ENCODE data around the gene PNPLA3. TPM values are rescaled to one million over a fixed set of nuclear protein-coding genes. Genes with fewer than 3 reads are reported as not detected.
A peak's percentile ranks its signal among the peaks of the same experiment; 100 is the strongest.

PNPLA3 gene
- total RNA-seq, 1 experiment from 2014 or later: 4.9 TPM

DNA sequence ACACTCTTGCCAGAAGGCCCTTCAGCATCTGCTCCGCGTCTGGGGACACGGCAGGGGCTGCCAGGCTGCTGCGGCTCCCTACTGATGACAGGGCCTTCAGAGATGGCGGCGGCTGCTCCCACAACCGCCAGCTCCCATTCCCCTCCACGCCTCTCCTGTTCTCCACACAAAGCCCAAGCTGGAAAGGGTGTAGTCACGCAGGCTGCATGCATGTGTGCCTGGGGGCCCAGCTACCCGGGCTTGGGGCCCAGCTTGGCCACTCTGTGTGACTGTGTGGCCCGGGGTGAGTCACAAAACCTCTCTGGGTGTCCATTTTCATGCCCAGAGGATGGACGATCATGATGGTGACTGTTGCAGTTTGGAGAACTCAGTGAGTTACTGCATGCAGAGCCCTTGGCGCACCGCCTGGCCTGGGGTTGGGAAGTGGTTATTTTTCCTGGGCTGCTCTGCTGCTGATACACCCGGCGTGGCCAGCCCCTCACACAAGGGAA lies 68.8 kb downstream of the PNPLA3 start:
- POLR2A ChIA-PET: no interaction called here

DNA sequence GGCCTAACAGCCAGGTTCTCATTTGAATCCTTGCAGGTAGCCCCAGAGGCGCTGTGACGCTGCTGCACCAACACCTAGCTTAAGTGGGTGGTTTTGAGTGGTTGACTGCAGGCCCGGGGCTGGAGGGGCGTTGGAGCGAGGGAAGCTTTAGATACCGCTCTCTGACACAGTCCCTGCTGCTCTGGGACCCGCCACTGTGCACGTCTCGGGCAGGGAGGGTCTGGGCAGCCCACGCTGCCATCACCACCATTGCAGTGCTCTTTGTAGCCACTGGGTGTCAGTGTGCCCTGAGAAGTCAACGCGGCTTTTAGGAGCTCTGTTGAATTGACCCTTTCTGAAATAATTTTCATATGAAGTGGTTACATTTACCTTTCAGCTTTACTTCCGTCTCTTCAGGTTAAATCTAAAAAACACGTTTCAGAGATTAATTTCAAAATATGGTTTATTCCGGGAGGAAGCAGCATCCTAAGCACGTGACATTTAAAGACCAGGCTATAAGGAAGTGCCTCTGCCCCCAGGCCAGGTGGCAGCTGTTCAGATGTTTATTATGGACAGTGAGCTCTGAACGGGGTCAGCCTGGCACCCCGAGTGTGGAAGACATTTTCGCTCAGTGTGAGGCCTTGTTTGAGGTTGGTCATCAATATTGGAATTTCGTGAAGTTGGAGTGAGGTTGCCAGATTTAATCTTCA lies 69.6 kb downstream of the PNPLA3 start:
- TF ChIP-seq SIN3A (IDR thresholded peaks at IDR 0.05; ENCODE audit: borderline replicate concordance, insufficient read depth, low read depth, low read length): no peak
- TF ChIP-seq, protein P1, sequence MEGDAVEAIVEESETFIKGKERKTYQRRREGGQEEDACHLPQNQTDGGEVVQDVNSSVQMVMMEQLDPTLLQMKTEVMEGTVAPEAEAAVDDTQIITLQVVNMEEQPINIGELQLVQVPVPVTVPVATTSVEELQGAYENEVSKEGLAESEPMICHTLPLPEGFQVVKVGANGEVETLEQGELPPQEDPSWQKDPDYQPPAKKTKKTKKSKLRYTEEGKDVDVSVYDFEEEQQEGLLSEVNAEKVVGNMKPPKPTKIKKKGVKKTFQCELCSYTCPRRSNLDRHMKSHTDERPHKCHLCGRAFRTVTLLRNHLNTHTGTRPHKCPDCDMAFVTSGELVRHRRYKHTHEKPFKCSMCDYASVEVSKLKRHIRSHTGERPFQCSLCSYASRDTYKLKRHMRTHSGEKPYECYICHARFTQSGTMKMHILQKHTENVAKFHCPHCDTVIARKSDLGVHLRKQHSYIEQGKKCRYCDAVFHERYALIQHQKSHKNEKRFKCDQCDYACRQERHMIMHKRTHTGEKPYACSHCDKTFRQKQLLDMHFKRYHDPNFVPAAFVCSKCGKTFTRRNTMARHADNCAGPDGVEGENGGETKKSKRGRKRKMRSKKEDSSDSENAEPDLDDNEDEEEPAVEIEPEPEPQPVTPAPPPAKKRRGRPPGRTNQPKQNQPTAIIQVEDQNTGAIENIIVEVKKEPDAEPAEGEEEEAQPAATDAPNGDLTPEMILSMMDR (IDR thresholded peaks at IDR 0.05): peak; percentile 88
- DNase-seq (ENCODE audit: low read depth, low spot score) (peak; percentile 46), ATAC-seq (peak; percentile 77)
- POLR2A ChIA-PET: no interaction called here
- Histone ChIP-seq H3K4me1 (ENCODE audit: control insufficient read depth, insufficient read depth, low read length) (no peaks in the 10 kb centered on the region), H3K27me3 (ENCODE audit: control insufficient read depth, insufficient read depth, low read length) (no peaks in the 10 kb centered on the region), H3K4me3 (ENCODE audit: low read depth in 2 of 2, low read length in 2 of 2) (no peak overlapping the region), H3K27ac (ENCODE audit: low read length) (no peak overlapping the region), H3K9me3 (ENCODE audit: control insufficient read depth, insufficient read depth, low read depth, low read length) (no peaks in the 10 kb centered on the region), H3K36me3 (ENCODE audit: control insufficient read depth, insufficient read depth, low read length) (peaks cover 3% of the 10 kb centered on the region; the same call in 1 of the 2 replicates)
- BruUV-seq (replicated peaks): no TSS peak
- in situ Hi-C loops (cut with HindIII; ENCODE audit: low pct_unique_long_range_greater_than_20kb, low sequenced_read_pairs): no loop called here
- CTCF ChIA-PET: interaction anchor here (0.7 to 2.6 kb wide), 6 partner anchors 93 to 634 kb away, joined by 3 to 31 read pairs (median 4); no protein-coding TSS in a partner anchor
- intact Hi-C loops (cut with micrococcal nuclease; ENCODE audit: unreplicated experiment): loop anchor here (5.0 kb wide), 2 partner anchors 94 to 634 kb away; no protein-coding TSS in a partner anchor

More for the DNA sequence above, 68.8 kb downstream of the PNPLA3 start:
- in situ Hi-C loops (cut with HindIII; ENCODE audit: low pct_unique_long_range_greater_than_20kb, low sequenced_read_pairs) (no loop called here), intact Hi-C loops (cut with micrococcal nuclease; ENCODE audit: unreplicated experiment) (loop anchor here (5.0 kb wide), 2 partner anchors 95 to 635 kb away; no protein-coding TSS in a partner anchor)
- ATAC-seq (peak; percentile 56; the same call in 1 of the 2 replicates), DNase-seq (ENCODE audit: low read depth, low spot score) (no peak)
- Histone ChIP-seq H3K4me3 (ENCODE audit: low read depth in 2 of 2, low read length in 2 of 2) (no peak overlapping the region), H3K9me3 (ENCODE audit: control insufficient read depth, insufficient read depth, low read depth, low read length) (no peaks in the 10 kb centered on the region), H3K4me1 (ENCODE audit: control insufficient read depth, insufficient read depth, low read length) (no peaks in the 10 kb centered on the region), H3K27ac (ENCODE audit: low read length) (no peak overlapping the region), H3K36me3 (ENCODE audit: control insufficient read depth, insufficient read depth, low read length) (peaks cover 3% of the 10 kb centered on the region; the same call in 1 of the 2 replicates), H3K27me3 (ENCODE audit: control insufficient read depth, insufficient read depth, low read length) (no peaks in the 10 kb centered on the region)
- CTCF ChIA-PET: interaction anchor here (1.7 to 2.6 kb wide), 2 partner anchors 94 to 634 kb away, joined by 4 to 31 read pairs; no protein-coding TSS in a partner anchor
- TF ChIP-seq TCF7L2 (IDR thresholded peaks at IDR 0.05; ENCODE audit: low read depth, low read length) (no peak), SIN3A (IDR thresholded peaks at IDR 0.05; ENCODE audit: borderline replicate concordance, insufficient read depth, low read depth, low read length) (no peak), POLR2AphosphoS5 (IDR thresholded peaks at IDR 0.05; ENCODE audit: low read depth, low read length) (no peak)
- TF ChIP-seq, protein P2, sequence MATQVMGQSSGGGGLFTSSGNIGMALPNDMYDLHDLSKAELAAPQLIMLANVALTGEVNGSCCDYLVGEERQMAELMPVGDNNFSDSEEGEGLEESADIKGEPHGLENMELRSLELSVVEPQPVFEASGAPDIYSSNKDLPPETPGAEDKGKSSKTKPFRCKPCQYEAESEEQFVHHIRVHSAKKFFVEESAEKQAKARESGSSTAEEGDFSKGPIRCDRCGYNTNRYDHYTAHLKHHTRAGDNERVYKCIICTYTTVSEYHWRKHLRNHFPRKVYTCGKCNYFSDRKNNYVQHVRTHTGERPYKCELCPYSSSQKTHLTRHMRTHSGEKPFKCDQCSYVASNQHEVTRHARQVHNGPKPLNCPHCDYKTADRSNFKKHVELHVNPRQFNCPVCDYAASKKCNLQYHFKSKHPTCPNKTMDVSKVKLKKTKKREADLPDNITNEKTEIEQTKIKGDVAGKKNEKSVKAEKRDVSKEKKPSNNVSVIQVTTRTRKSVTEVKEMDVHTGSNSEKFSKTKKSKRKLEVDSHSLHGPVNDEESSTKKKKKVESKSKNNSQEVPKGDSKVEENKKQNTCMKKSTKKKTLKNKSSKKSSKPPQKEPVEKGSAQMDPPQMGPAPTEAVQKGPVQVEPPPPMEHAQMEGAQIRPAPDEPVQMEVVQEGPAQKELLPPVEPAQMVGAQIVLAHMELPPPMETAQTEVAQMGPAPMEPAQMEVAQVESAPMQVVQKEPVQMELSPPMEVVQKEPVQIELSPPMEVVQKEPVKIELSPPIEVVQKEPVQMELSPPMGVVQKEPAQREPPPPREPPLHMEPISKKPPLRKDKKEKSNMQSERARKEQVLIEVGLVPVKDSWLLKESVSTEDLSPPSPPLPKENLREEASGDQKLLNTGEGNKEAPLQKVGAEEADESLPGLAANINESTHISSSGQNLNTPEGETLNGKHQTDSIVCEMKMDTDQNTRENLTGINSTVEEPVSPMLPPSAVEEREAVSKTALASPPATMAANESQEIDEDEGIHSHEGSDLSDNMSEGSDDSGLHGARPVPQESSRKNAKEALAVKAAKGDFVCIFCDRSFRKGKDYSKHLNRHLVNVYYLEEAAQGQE (IDR thresholded peaks at IDR 0.05; ENCODE audit: insufficient read depth in 1 of 2, low read depth in 2 of 2, low read length in 1 of 2): no peak
- TF ChIP-seq, protein P1 (IDR thresholded peaks at IDR 0.05): no peak
- no TSS peak for BruUV-seq (replicated peaks)

All from Panc1 (cell line).